OCI-LY3 (cell line): ENCODE data around the gene CP.

Source experiments
- H2AFZ ChIP-seq: fragments of 200-600, 300-600 bp; shearing (Covaris generic); 2 replicates; pipeline ENCODE4 v1.6.0; 2014; ENCODE audit warnings: antibody characterized with exemption, low read depth, low read length
- H3K27ac ChIP-seq: fragments of 200-600, 300-600 bp; sonication (generic); 2 replicates; pipeline ENCODE4 v1.5.1; 2014; ENCODE audit warnings: mild to moderate bottlenecking, low read length, moderate library complexity, mixed read lengths
- H3K27me3 ChIP-seq: fragments of 200-600, 300-600 bp; sonication (generic); 2 replicates; pipeline ENCODE4 v1.6.1; 2014; ENCODE audit warnings: low read depth, low read length, mixed read lengths
- H3K36me3 ChIP-seq: fragments of 200-600, 300-600 bp; sonication (generic); replicated peaks from 2 replicates; pipeline ENCODE3; 2014; ENCODE audit warnings: low read depth, low read length, mixed read lengths
- H3K4me1 ChIP-seq: fragments of 300-600, 200-600 bp; sonication (generic); 2 replicates; pipeline ENCODE4 v1.6.1; 2014; ENCODE audit warnings: low read length, mixed read lengths
- H3K4me2 ChIP-seq: fragments of 200-600, 300-600 bp; sonication (generic); 2 replicates; pipeline ENCODE4 v1.6.1; 2014; ENCODE audit warnings: low read length, mixed read lengths
- H3K4me3 ChIP-seq: fragments of 300-600, 200-600 bp; sonication (generic); 2 replicates; pipeline ENCODE4 v1.5.1; 2014; ENCODE audit warnings: antibody characterized with exemption, mild to moderate bottlenecking, low read length, moderate library complexity
- H3K79me2 ChIP-seq: fragments of 300-600, 200-600 bp; shearing (Covaris generic); 2 replicates; pipeline ENCODE4 v1.6.1; 2014; ENCODE audit warnings: mild to moderate bottlenecking, low read length, mixed read lengths
- H3K9ac ChIP-seq: fragments of 300-600, 200-600 bp; shearing (Covaris generic); 2 replicates; pipeline ENCODE4 v1.6.0; 2014; ENCODE audit warnings: mild to moderate bottlenecking, low read length, moderate library complexity
- H3K9me3 ChIP-seq: fragments of 200-600, 300-600 bp; shearing (Covaris generic); 2 replicates; pipeline ENCODE4 v1.6.1; 2014; ENCODE audit warnings: low read length, mixed read lengths; ENCODE audit not compliant: insufficient read depth
- H4K20me1 ChIP-seq: fragments of 200-600, 300-600 bp; sonication (generic); 2 replicates; pipeline ENCODE4 v1.6.1; 2016; ENCODE audit warnings: low read length, mixed read lengths; ENCODE audit not compliant: insufficient read depth
- CTCF ChIP-seq: fragments of 200-600, 300-600 bp; sonication (generic); IDR thresholded peaks from 2 replicates; pipeline ENCODE4 v1.5.1; 2014; ENCODE audit warnings: antibody characterized with exemption, low read length, low read depth
- EZH2phosphoT487 ChIP-seq: fragments of 200-600 bp; shearing (Covaris generic); IDR thresholded peaks from 2 replicates; pipeline ENCODE4 v1.6.1; 2018; ENCODE audit warnings: antibody characterized with exemption, mixed run types, low read depth

Gene CP

GRCh38 chr3:149142682-149143081 lies 78.9 kb downstream of the CP start:
- no peak overlapping the region for H3K27ac ChIP-seq
- no peak for TF ChIP-seq EZH2phosphoT487
- TF ChIP-seq CTCF, result no peak
- no peak overlapping the region for H3K4me2 ChIP-seq
- H3K9me3 ChIP-seq, result no peaks in the 10 kb centered on the region
- no peaks in the 10 kb centered on the region for H3K27me3 ChIP-seq
- H4K20me1 ChIP-seq, result no peaks in the 10 kb centered on the region
- no peak overlapping the region for H3K9ac ChIP-seq
- H3K79me2 ChIP-seq, result no peaks in the 10 kb centered on the region
- no peak overlapping the region for H3K4me3 ChIP-seq
- peaks cover 30% of the 10 kb centered on the region for H3K36me3 ChIP-seq
- peaks cover 28% of the 10 kb centered on the region for H3K4me1 ChIP-seq
- H2AFZ ChIP-seq, result no peak overlapping the region

DNA sequence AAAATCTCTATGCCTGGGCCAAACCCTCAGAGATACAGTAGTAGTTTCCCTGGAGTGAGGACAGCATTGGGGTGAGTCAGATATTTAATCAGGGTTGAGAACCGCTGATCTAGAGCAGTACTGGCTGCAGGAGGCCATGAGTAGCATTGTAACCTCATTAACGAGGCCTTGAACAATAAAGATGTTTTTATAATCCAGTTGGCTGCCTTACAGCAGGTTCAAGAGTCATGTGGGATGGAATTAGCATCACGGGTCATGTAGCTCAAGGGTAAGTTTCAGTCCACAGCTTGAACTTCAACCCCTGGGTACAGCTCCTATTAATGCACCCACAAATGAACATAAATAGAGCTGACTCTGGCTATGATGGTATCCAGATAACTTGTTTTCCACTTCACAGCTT lies 87.1 kb downstream of the CP start:
- Histone ChIP-seq H3K4me1 (peaks cover 17% of the 10 kb centered on the region), H3K4me3 (no peak overlapping the region), H3K36me3 (no peaks in the 10 kb centered on the region), H3K9ac (no peak overlapping the region), H3K9me3 (no peaks in the 10 kb centered on the region), H3K79me2 (peaks cover 12% of the 10 kb centered on the region), H4K20me1 (no peaks in the 10 kb centered on the region), H3K27ac (no peak overlapping the region), H3K4me2 (no peak overlapping the region), H2AFZ (no peak overlapping the region), H3K27me3 (no peaks in the 10 kb centered on the region)
- TF ChIP-seq CTCF, result no peak
- TF ChIP-seq EZH2phosphoT487, result no peak

- Histone ChIP-seq H2AFZ (no peak overlapping the region), H3K27ac (no peak overlapping the region), H3K36me3 (no peaks in the 10 kb centered on the region), H3K9ac (no peak overlapping the region), H3K27me3 (peaks cover 4% of the 10 kb centered on the region), H3K79me2 (peaks cover 12% of the 10 kb centered on the region), H3K4me1 (peaks cover 22% of the 10 kb centered on the region), H3K4me2 (peak overlapping the region; percentile 87), H4K20me1 (no peaks in the 10 kb centered on the region), H3K9me3 (no peaks in the 10 kb centered on the region), H3K4me3 (peak overlapping the region; percentile 93)
- no peak for TF ChIP-seq EZH2phosphoT487
- TF ChIP-seq CTCF, result no peak
Measured at GRCh38 chr3:149131589-149131988, 90.0 kb downstream of the CP start.

GRCh38 chr3:149129326-149130205 lies 92.1 kb downstream of the CP start, which contains the start of gene HPS3:
HPS3 (plus strand) TSS chr3:149129638; CDS start chr3:149129724, 86 bp downstream.
- Histone ChIP-seq H3K4me3 (peak within 1 kb of the TSS; percentile 93), H3K79me2 (peaks cover 12% of the 10 kb centered on the region), H3K27ac (no peak within 1 kb of the TSS), H3K4me2 (peak within 1 kb of the TSS; percentile 93), H3K9me3 (no peaks in the 10 kb centered on the region), H3K36me3 (no peaks in the 10 kb centered on the region), H3K27me3 (peaks cover 4% of the 10 kb centered on the region), H2AFZ (peak within 1 kb of the TSS; percentile 80), H3K4me1 (peaks cover 22% of the 10 kb centered on the region), H3K9ac (peak within 1 kb of the TSS; percentile 82), H4K20me1 (no peaks in the 10 kb centered on the region)
- TF ChIP-seq EZH2phosphoT487, result no peak
- no peak for TF ChIP-seq CTCF
